Activated CD4-positive, alpha-beta T cell treated with anti-CD3 and anti-CD28 coated beads, Interleukin-10, Interleukin-2, amounts not matched to agents 100 ng/mL and 50 ng/mL, durations not matched to agents 16 hours and 8 hours (primary cell): ENCODE results near the gene ESPNL.

Source experiments
- DNase-seq: peaks from one replicate; pipeline ENCODE4 v3.0.0-alpha.2; 2020

ESPNL gene

DNA sequence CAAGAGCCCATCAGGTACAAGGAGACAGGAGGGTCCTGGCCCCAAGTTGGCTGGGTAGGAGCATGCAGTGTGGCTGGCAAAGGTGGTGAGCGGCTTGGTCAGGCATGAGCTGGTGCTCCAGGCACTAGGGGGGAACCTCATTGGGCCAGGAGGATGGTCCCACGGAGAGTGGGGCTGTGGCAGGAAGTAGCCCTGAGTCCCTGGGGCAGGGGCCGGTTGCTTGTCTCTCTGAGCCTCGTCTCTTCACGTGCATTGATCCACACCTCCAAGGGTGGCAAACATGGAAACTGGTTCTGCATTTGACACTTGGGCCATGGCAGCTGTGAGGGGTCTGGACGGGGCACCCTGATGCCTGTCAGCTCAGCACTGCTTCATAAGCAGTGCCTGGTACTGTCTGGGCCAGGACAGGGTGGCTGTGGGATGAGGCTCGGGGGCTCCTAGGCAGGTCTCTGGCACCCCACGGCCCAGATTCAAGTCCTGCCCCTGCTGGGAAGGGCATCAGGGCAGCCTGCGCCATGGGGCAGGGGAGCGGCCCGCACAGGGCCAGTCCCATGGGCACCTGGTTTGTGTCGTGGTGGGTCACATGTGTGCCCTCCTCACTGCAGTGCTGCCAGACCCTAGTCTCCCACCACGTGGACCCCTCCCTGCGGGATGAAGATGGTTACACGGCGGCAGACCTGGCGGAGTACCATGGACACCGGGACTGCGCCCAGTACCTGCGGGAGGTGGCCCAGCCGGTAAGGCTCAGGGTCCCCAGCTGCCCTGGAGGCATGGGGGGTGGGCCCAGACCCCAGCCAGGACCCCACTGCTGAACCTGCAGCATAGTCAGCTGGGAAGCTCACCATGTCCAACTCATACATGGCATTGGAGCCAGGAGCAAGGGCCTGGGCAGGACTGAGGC, 16.4 kb downstream of the ESPNL start:
- DNase-seq, result no peak

DNA sequence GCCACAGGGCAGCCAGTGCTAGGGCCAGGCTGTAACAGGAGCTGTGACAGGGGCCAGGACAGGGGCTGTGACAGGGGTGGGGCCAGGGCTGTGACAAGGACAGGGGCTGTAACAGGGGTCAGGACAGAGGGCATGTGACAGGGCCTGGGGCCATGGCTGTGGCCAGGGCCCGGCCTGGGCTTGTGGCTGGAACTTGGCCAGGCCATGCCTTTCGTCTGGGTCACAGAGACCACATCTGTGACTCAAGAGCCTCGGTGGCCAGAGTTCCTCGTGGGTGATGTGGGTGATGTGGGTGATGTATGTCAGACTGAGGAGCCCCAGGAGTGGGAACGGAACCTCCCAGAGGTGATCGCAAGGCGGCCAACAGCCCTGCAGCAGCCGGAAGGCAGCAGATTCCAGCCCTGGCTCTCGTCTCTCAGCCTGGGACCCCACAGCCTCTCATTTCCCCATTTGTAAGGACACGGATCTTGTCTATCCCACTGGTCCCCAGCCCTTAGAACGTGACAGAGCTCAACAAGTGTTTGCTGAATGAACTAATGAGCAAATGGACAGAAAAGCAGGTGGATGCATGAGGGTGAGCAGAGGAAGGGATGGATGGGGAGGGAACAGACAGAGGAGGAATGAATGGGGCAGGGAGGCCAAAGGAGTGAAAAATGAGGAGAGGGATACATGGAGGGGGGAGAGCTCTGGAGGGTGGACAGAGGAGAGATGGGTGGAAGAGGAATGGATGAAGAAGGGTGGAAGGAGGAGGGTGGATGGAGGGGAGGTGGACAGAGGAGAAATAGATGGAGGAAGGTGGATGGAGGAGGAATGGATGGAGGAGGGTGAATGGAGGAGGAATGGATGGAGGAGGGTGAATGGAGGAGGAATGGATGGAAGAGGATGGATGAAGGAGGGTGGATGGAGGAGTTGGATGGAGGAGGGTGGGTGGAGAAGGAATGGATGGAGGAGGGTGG, 17.3 kb downstream of the ESPNL start:
- no peak for DNase-seq

DNA sequence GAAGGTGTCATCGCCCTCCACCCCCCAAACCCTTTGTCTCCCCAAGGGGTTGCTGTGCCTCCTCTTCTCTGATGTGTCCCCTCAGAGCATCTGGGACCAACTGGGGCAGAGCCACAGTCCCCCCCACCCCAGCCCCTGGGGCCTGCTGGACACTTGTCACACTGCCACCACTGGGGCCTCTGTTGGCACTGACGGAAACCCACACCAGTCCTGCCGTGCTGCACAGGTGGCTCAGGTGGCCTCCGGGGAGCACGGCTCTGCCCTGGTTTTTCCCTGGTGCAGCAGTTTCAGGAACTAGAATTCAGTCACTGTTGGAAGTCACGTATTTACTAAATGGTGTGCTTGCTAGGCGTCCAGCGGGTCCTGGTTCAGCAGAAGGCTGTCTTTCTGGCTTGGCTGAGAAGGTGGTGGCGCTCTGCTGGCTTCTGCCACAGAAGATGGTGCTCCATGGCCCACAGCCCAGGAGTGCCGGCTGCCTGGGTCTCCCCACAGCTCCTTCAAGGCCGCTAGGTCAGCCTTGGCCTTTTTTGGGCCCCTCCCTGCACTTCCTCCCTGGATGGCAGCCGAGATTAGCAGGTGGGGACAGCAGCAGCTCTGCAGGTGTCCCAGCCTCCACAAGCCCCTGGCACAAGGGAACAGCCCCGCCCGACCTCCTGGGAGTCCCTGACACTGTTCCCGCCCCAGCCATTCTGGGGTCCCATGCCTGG, 19.8 kb downstream of the ESPNL start:
- DNase-seq, result no peak

DNA sequence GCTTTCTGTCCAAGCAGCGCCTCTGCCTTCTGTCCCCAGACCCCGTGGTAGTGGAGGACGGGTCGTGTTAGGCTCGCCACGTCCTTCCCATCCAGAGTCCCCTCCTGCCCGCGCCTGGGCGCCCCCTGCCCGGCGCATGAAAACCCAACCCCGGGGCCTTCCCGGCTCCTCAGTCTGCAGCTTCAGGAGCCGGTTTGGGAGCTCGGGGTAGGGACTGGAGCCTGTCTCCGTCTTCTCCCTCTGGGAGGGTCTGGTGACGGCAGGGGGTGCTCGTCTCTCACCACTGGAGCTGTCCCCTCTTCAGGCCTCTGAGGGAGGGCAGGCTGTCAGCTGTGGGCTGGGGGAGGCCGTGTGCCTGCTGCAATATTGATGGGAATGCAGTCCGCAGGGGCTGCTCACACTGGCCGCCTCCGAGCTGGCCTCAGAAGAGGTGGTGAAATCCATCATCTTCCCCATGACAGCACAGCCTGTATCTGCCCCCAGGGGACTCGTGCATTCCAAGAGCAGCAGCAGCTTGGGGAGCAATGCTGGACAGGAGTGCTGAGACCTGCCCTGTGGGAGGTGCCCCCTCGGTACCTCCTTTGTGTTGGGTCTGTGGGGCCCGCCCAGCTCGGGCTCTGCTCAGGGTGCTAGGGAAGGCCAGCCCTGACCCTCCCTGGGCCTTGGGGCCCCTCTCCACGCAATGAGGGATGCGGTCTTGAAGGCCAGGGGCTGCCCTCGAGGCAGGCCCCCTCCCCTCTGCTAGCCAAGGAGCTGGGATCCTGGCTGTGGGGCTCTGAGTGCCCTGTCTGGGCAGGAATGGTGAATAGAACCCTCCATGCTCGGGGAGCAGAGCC, 20.5 kb downstream of the ESPNL start:
- no peak for DNase-seq

DNA sequence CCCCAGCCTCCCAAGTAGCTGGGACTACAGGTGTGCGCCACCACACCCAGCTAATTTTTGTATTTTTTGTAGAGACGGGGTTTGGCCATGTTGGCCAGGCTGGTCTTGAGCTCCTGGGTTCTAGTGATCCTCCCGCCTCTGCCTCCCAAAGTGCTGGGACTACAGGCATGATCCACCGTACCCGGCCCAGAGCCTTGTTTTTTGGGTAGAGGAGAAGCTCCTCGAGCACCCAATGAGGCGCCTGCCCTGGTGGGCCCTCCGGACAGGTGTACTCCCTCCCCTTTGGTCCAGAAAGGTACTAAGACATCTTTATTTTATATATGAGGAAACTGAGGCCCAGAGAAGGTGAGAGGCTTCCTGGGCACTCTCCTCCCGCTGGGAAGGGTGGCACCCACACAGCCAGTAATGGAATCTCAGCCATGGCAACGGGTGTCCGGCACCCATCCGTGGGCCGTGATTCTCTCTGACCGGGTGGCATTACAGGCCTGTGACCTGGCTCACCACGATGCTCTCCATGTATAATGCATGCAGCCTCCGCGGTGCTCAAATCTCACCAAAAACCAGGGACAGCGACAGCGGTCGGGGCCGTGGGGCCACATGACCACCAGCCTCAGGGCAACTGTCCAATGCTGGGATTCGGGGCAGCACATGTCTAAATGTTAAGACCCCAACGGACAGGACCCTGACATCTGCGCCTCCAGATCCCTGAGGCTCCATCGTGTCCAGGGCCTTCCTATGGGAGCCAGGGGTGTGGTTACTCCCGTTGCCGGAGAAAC, 21.6 kb downstream of the ESPNL start:
- DNase-seq, result no peak

DNA sequence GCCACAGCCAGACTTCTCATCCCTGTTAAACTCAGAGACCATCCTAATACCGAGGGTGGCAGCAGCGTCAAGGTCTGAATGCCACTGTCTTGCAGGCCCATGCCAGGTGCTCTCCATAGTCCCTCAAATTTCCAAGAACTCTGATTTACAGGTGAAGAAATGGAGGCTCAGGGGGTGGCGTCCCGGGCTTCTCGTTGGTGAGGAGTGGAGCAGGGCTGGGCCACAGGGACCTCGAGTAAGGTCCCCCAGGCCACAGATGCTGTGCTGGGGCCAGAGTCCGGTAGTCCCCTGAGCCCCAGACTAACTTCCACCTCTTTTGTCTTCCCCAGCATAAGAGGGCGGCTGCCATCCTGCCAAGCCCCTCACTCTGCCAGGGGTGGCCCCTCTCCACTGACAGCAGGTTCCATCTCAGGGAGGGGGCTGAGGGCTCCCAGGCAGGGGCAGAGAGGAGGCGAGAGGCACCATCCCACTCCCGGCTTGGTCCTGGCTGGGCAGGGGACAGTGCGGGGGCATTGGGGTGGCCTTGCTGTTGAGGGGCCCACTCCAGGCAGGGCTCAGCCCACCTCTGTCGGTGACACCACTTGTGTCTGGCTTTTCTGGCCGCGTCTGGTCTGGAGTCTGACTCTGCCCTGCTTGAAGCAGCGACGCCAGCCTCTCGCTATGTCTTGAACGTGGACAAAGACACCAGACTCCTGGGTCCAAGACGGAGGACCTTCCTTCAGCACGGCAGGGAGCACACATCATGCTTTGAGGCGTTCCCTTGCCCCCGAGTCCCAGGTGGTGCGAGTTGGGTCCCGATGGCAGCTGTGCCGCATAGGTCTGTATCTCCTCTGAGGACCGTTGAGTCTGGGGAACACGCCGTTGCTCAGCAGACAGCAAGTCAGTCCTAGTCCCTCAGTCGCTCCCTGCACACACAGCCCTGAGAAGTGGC, 22.4 kb downstream of the ESPNL start:
- no peak for DNase-seq

DNA sequence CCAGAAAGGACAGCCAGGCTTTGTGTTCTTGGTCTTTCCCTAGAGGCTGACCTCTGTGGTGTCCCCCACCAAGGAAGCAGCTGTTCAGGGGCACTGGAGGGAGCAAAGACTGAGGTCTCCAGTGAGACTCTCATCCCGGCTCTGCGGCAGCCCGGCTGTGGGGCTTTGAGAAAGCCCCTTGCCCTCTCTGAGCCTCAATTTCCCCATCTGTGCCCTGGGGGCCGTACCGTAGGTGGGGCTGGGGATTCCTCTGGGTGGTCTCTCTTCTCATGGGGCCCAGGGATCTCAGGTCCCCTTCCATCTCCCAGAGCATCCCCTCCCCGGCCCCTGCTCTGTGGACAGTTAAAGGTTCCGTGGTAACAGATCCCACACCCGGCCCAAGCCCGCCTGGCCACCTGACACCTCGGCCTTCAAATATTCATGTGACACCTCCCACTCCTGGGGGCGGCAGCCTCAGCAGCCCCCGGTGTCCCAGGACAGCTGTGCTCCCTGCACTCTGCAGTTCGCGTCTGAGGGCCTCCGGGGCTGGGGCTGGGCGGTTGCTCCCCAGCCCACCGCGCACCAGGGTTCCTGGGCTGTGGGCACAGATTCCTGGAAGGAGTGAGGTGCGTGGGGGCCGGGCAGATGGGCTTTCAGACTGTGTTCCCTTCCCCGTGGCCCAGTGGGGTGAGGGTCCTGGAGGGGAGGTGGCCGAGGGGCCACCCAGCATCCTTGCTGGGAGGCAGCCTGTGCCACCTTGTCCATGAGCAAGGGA, 23.3 kb downstream of the ESPNL start:
- DNase-seq, result no peak

DNA sequence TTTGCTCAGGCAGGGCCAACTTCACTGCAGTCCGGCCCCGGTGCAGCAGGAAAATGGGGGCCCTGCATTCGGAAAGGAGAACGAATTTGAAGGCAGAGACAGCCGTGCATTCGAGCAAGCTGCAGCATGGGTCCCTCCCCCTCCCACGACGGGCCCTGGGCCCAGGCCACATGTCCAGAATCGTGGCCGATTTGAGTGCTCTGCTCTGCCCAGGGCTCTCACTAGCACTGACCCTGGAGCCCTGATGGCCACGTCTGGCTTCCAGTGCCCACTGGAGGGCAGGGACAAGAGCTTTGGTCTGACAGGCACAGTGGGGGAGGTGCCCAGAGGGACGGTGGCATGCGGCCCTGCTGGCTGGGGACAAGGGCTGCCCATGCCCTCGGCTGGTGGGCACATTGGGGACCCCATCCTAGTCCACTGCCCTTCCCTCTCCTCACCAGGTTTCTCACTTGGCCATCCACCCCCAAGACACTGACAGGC, 23.9 kb downstream of the ESPNL start:
- DNase-seq, result no peak

DNA sequence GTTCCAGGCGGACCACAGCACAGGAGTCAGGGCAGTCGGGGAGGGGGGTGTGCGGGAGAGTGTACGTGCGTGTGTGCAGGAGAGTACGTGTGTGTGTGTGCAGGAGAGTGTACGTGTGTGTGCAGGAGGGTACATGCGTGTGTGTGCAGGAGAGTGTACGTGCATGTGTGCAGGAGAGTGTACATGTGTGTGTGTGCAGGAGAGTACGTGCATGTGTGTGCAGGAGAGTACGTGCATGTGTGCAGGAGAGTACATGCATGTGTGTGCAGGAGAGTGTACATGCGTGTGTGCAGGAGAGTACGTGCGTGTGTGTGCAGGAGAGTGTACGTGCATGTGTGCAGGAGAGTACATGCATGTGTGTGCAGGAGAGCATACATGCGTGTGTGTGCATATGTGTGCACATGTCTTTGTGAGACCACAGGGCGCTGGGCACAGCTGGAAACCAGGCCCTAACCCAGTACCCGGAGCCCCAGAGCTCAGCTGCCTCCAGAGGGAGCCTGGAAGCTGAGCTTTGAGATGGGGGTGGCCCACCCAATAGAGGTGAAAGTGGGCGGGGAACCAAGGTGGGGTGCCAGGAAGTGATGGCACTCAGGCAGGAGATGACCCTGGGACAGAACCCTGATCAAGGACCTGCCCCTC, 24.5 kb downstream of the ESPNL start:
- no peak for DNase-seq

DNA sequence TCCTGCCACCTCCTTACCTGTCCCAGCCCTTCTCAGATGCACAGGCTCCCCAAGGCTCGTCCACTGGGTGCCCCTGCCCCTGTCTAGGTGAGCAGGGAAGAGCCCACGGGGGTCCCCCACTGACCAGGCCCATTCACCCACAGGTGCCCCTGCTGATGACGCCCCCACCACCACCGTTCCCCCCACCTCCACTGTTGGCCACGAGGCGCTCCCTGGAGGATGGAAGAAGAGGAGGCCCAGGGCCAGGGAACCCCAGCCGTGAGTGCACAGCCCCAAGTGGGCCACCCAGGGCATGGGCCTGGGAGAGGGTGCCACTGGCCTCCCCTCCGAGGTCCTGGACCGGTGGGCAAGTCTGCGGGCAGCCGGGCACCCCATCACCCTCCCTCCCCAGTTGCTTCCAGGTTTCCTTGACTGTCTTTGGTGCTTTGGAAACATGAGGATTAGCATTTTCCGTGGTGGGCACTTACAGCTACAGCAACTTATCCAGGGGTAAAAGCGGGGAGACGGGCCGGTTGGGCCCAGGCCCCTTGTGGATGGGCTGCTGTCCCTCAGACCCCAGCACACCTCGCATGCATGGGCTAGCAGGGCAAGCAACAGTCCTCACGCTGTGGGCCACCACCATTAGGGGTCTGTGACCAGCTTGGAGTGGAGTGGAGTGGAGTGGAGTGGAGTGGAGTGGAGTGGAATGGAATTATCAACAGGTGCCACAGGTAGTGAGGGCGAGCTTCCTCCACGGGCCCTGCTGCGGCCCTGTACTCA, 25.2 kb downstream of the ESPNL start:
- DNase-seq, result no peak

DNA sequence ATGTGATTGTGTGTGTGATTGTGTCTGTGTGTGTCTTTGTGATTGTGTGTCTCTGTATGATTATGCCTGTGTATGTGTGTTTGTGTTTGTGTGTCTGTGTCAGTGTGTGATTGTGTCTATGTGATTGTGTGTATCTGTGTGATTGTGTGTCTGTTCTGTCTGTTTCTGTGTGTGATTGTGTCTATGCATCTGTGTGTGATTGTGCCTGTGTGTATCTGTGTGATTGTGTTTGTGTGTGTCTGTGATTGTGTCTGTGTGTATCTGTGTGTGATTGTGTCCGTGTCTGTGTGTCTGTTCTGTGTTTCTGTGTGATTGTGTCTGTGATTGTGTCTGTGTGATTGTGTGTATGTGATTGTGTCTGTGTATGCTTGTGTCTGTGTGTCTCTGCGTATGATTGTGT, 26.2 kb downstream of the ESPNL start:
- DNase-seq, result no peak

DNA sequence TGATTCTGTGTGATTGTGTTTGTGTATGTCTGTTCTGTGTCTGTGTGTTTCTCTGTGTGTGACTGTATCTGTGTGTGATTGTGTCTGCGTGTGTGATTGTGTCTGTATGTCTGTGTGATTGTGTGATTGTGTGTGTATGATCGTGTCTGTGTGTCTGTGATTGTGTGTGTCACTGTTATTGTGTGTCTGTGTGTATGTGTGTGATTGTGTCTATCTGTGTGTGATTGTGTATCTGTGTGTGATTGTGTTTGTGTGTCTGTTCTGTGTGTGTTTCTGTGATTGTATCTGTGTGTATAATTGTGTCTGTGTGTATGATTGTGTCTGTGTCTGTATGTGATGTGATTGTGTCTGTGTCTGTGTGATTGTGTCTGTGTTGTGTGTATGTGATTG, 26.6 kb downstream of the ESPNL start:
- DNase-seq, result no peak

DNA sequence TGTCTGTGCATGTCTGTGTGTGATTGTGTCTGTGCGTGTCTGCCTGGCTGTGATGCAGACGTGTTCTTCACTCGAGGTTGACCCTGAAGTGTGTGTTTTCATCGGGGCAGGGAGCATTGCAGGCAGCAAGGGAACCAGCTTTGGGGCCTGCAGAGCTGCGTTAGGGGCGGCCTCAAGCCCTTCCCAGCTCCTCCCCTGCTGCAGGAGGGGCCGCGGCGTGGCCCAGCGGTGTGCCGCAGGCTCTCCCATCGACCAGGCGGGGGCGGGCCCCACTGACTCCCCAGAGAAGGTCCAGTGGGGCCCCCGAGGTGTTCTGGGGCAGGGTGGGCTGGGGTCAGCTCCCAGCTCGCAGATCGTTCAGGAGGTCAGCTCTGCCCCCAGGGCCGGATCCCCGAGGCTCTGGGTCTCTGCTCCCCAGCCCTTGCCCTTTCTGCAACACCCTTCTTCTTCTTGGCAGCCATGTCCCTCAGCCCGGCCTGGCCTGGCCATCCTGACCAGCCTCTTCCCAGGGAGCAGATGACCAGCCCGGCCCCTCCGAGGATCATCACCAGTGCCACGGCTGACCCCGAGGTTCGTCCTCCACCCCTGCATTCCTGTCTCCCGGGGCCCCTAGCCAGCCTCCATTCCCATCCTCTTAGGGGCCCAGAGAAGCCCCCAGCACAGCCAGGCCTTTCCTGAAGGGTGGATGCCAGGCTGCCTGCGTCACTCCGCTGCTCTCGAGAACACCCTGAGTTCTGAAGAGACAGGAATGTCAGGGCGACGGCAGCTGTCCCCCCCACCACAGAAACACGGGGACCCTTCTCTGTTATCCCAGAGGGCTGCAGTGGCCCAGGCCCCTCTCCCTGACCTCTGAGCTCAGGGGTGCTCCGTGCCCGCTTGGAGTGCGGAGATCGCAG, 27.3 kb downstream of the ESPNL start:
- no peak for DNase-seq

DNA sequence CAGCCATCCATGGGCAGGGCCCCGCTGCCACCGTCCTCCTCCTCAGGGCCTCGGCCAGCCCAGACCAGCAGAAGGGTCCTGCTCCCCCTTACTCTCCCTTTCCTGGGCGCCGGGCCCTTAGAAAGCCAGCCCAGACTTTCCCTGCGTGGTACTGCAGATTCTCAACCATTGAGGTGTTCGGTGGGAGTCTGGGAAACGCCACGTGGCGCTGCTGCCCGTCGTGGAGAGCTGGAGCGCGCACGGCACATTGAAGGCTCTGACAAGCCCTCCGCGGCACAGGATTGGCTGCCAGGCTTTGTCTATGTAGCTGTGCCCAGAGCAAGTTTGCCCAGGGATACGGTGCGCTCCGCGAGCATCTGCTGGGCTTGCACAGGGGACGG, 27.9 kb downstream of the ESPNL start:
- DNase-seq, result no peak

DNA sequence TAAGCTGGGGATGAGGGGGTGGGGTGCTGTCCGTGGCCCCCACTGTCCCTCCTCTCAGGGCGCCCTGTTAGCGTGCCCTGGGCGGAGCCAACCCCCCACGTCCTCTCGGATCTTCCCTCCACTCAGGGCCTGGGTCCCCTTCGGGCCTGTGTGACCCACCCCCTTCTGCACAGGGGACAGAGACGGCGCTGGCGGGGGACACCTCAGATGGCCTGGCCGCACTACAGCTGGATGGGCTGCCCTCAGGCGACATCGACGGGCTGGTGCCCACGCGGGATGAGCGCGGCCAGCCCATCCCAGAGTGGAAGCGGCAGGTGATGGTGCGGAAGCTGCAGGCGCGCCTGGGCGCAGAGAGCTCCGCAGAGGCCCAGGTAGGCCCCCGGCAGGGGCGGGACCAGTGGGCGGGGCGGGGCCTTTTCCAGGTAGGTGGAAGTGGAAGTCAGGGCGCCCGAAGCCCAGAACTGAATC, 28.4 kb downstream of the ESPNL start:
- no peak for DNase-seq

DNA sequence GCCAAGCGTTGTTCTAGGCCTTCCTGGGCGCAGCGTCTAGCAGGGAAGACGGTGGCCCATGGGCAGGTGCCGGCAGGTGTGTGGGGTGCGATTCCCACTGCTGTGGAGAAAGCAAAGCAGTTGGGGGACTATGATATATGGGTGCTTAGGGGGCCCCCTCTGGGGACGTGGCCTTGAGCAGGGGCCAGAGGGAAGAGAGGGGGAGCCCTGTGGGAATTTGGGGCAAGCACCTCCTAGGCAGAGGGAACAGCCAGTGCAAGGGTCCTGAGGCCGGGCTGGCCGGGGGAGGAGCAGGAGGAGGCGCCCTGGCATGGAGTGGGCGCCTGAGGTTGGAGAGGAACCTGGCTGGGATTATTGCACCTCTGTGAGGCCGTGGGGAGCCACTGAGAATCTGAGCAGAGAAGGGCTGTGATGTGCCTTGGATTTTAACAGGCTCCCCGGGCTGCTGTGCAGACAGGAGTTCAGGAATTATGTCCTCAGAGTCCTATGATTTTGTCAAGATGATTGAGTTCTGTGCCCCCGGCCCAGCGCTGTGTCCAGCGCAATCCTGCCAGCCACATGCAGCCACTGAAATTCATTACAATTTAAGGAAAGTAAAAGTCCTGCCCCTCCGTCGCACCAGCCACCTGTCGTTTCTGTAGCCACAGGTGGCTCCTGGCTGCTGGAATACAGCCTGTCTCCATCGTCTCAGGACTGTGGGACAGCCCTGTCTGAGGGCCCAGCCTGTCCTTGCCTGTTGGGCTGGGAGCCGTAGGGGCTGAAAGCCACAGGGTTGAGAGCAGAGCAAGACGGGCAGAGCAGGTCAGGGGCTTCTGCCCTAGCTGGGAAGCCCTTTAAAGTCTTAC, 29.2 kb downstream of the ESPNL start:
- no peak for DNase-seq
